ENCODE results near the gene HLCS. TPM values are rescaled to one million over a fixed set of nuclear protein-coding genes. Genes with fewer than 3 reads are reported as not detected.

Gene HLCS
- polyA plus RNA-seq, 4 donors, result 2.7 to 13.7 (median 4.9) TPM

GRCh38 chr21:36839735-36840134 is 126.7 kb downstream of the HLCS start:
- Histone ChIP-seq H3K27me3 (ENCODE audit: control insufficient read depth in 3 of 3, insufficient read depth in 3 of 3, low read length in 3 of 3) (no peaks in the 10 kb centered on the region), H3K4me1 (ENCODE audit: control insufficient read depth in 3 of 3, insufficient read depth in 2 of 3, low read depth in 1 of 3, low read length in 2 of 3) (no peaks in the 10 kb centered on the region), H3K36me3 (ENCODE audit: control insufficient read depth in 3 of 3, insufficient read depth in 2 of 3, low read depth in 1 of 3, low read length in 3 of 3) (no peaks in the 10 kb centered on the region), H3K9me3 (ENCODE audit: control insufficient read depth in 2 of 2, insufficient read depth in 1 of 2, low read depth in 1 of 2, low read length in 1 of 2) (no peaks in the 10 kb centered on the region), H3K4me3 (ENCODE audit: low read depth in 1 of 3, low read length in 3 of 3) (no peak overlapping the region), H3K27ac (ENCODE audit: low read depth in 1 of 3, low read length in 2 of 3) (no peak overlapping the region)
- DNase-seq (no peak), FAIRE-seq (no peak)
- WGBS, 3 donors, result 75 to 91% (median 88%) methylated on average over 3 of the region's 3 CpGs

DNA sequence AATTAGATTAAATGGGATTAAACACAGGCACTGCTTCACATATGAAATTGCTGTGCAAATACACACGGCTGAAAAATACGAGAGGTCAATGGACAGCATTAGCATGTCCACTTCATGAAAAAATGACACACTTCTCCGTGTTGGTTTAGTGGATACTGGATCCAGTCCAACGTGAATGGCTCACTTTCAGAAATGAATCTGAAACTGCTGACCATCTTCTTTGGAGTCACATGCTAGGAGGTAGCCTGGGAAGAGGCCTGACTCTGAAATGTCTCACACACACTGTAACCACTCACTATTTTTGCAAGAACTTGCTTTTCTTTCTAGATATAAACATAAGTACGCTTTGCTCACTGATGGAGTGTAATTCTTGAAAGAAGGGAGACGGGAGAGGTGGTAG is 127.3 kb downstream of the HLCS start:
- Histone ChIP-seq H3K4me1 (ENCODE audit: control insufficient read depth in 3 of 3, insufficient read depth in 2 of 3, low read depth in 1 of 3, low read length in 2 of 3) (no peaks in the 10 kb centered on the region), H3K9me3 (ENCODE audit: control insufficient read depth in 2 of 2, insufficient read depth in 1 of 2, low read depth in 1 of 2, low read length in 1 of 2) (no peaks in the 10 kb centered on the region), H3K36me3 (ENCODE audit: control insufficient read depth in 3 of 3, insufficient read depth in 2 of 3, low read depth in 1 of 3, low read length in 3 of 3) (no peaks in the 10 kb centered on the region), H3K27ac (ENCODE audit: low read depth in 1 of 3, low read length in 2 of 3) (peak overlapping the region in 1 of 3 donors; percentile 55), H3K4me3 (ENCODE audit: low read depth in 1 of 3, low read length in 3 of 3) (no peak overlapping the region), H3K27me3 (ENCODE audit: control insufficient read depth in 3 of 3, insufficient read depth in 3 of 3, low read length in 3 of 3) (no peaks in the 10 kb centered on the region)
- FAIRE-seq, result no peak
- 65 to 79% (median 74%) methylated on average over 6 of the region's 6 CpGs for WGBS, 3 donors
- DNase-seq, result peak in 1 of 2 donors; percentile 10

- no peak overlapping the region for H3K27ac ChIP-seq (ENCODE audit: low read depth in 1 of 3, low read length in 2 of 3)
- H3K4me1 ChIP-seq (ENCODE audit: control insufficient read depth in 3 of 3, insufficient read depth in 2 of 3, low read depth in 1 of 3, low read length in 2 of 3), result no peaks in the 10 kb centered on the region
- peak in 1 of 2 donors; percentile 45 for DNase-seq
- H3K9me3 ChIP-seq (ENCODE audit: control insufficient read depth in 2 of 2, insufficient read depth in 1 of 2, low read depth in 1 of 2, low read length in 1 of 2), result no peaks in the 10 kb centered on the region
- WGBS, 3 donors, result 7 to 25% (median 8%) methylated on average over 1 of the region's 1 CpG
- H3K36me3 ChIP-seq (ENCODE audit: control insufficient read depth in 3 of 3, insufficient read depth in 2 of 3, low read depth in 1 of 3, low read length in 3 of 3), result no peaks in the 10 kb centered on the region
- H3K27me3 ChIP-seq (ENCODE audit: control insufficient read depth in 3 of 3, insufficient read depth in 3 of 3, low read length in 3 of 3), result no peaks in the 10 kb centered on the region
- H3K4me3 ChIP-seq (ENCODE audit: low read depth in 1 of 3, low read length in 3 of 3), result no peak overlapping the region
- no peak for FAIRE-seq
Measured at GRCh38 chr21:36835383-36835795, 131.1 kb downstream of the HLCS start.

- no peak for FAIRE-seq
- Histone ChIP-seq H3K9me3 (ENCODE audit: control insufficient read depth in 2 of 2, insufficient read depth in 1 of 2, low read depth in 1 of 2, low read length in 1 of 2) (no peaks in the 10 kb centered on the region), H3K27me3 (ENCODE audit: control insufficient read depth in 3 of 3, insufficient read depth in 3 of 3, low read length in 3 of 3) (no peaks in the 10 kb centered on the region), H3K27ac (ENCODE audit: low read depth in 1 of 3, low read length in 2 of 3) (no peak overlapping the region), H3K4me1 (ENCODE audit: control insufficient read depth in 3 of 3, insufficient read depth in 2 of 3, low read depth in 1 of 3, low read length in 2 of 3) (no peaks in the 10 kb centered on the region), H3K4me3 (ENCODE audit: low read depth in 1 of 3, low read length in 3 of 3) (no peak overlapping the region), H3K36me3 (ENCODE audit: control insufficient read depth in 3 of 3, insufficient read depth in 2 of 3, low read depth in 1 of 3, low read length in 3 of 3) (no peaks in the 10 kb centered on the region)
- WGBS, 3 donors, result 94 to 100% (median 96%) methylated on average over 4 of the region's 4 CpGs
- DNase-seq, result no peak
Measured at GRCh38 chr21:36834192-36834591, 132.3 kb downstream of the HLCS start.

GRCh38 chr21:36830100-36830499 is 136.4 kb downstream of the HLCS start:
- no peaks in the 10 kb centered on the region for H3K4me1 ChIP-seq (ENCODE audit: control insufficient read depth in 3 of 3, insufficient read depth in 2 of 3, low read depth in 1 of 3, low read length in 2 of 3)
- H3K9me3 ChIP-seq (ENCODE audit: control insufficient read depth in 2 of 2, insufficient read depth in 1 of 2, low read depth in 1 of 2, low read length in 1 of 2), result no peaks in the 10 kb centered on the region
- 85 to 92% (median 87%) methylated on average over 8 of the region's 8 CpGs for WGBS, 3 donors
- FAIRE-seq (no peak), DNase-seq (peak in 1 of 2 donors; percentile 38)
- no peaks in the 10 kb centered on the region for H3K27me3 ChIP-seq (ENCODE audit: control insufficient read depth in 3 of 3, insufficient read depth in 3 of 3, low read length in 3 of 3)
- H3K36me3 ChIP-seq (ENCODE audit: control insufficient read depth in 3 of 3, insufficient read depth in 2 of 3, low read depth in 1 of 3, low read length in 3 of 3), result peaks cover 0 to 4% (median 0%) of the 10 kb centered on the region in 3 donors
- no peak overlapping the region for H3K4me3 ChIP-seq (ENCODE audit: low read depth in 1 of 3, low read length in 3 of 3)
- no peak overlapping the region for H3K27ac ChIP-seq (ENCODE audit: low read depth in 1 of 3, low read length in 2 of 3)

GRCh38 chr21:36828891-36829515 is 137.5 kb downstream of the HLCS start:
- no peak for FAIRE-seq
- 79 to 83% (median 81%) methylated on average over 4 of the region's 4 CpGs for WGBS, 3 donors
- Histone ChIP-seq H3K4me3 (ENCODE audit: low read depth in 1 of 3, low read length in 3 of 3) (no peak overlapping the region), H3K36me3 (ENCODE audit: control insufficient read depth in 3 of 3, insufficient read depth in 2 of 3, low read depth in 1 of 3, low read length in 3 of 3) (peaks cover 0 to 6% (median 0%) of the 10 kb centered on the region in 3 donors), H3K27me3 (ENCODE audit: control insufficient read depth in 3 of 3, insufficient read depth in 3 of 3, low read length in 3 of 3) (no peaks in the 10 kb centered on the region), H3K9me3 (ENCODE audit: control insufficient read depth in 2 of 2, insufficient read depth in 1 of 2, low read depth in 1 of 2, low read length in 1 of 2) (no peaks in the 10 kb centered on the region), H3K4me1 (ENCODE audit: control insufficient read depth in 3 of 3, insufficient read depth in 2 of 3, low read depth in 1 of 3, low read length in 2 of 3) (no peaks in the 10 kb centered on the region), H3K27ac (ENCODE audit: low read depth in 1 of 3, low read length in 2 of 3) (no peak overlapping the region)
- DNase-seq, result no peak

DNA sequence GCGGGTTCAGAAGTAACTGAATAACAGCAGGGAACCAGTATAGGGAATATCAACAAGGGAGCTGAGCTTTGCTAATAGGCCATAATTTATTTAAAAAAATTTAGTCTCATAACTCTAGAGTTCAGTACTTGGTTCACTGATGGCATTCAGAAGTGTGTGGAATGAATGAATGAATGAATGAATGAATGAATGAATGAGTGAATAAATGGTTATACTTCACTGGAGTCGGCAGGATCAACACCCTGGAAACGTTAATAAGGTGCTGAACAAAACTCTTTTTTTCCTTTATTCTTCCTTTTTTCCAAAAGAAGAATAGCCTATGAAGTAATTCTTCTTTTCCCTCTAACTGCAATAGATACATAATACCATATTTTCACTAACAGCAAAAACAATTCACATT is 138.3 kb downstream of the HLCS start:
- no peak for FAIRE-seq
- DNase-seq, result no peak
- Histone ChIP-seq H3K4me3 (ENCODE audit: low read depth in 1 of 3, low read length in 3 of 3) (no peak overlapping the region), H3K9me3 (ENCODE audit: control insufficient read depth in 2 of 2, insufficient read depth in 1 of 2, low read depth in 1 of 2, low read length in 1 of 2) (no peaks in the 10 kb centered on the region), H3K27me3 (ENCODE audit: control insufficient read depth in 3 of 3, insufficient read depth in 3 of 3, low read length in 3 of 3) (no peaks in the 10 kb centered on the region), H3K4me1 (ENCODE audit: control insufficient read depth in 3 of 3, insufficient read depth in 2 of 3, low read depth in 1 of 3, low read length in 2 of 3) (no peaks in the 10 kb centered on the region), H3K27ac (ENCODE audit: low read depth in 1 of 3, low read length in 2 of 3) (no peak overlapping the region), H3K36me3 (ENCODE audit: control insufficient read depth in 3 of 3, insufficient read depth in 2 of 3, low read depth in 1 of 3, low read length in 3 of 3) (peaks cover 0 to 6% (median 0%) of the 10 kb centered on the region in 3 donors)
- WGBS, 3 donors, result 86 to 91% (median 90%) methylated on average over 3 of the region's 3 CpGs

- peaks cover 0 to 11% (median 0%) of the 10 kb centered on the region in 3 donors for H3K36me3 ChIP-seq (ENCODE audit: control insufficient read depth in 3 of 3, insufficient read depth in 2 of 3, low read depth in 1 of 3, low read length in 3 of 3)
- no peaks in the 10 kb centered on the region for H3K27me3 ChIP-seq (ENCODE audit: control insufficient read depth in 3 of 3, insufficient read depth in 3 of 3, low read length in 3 of 3)
- no peaks in the 10 kb centered on the region for H3K4me1 ChIP-seq (ENCODE audit: control insufficient read depth in 3 of 3, insufficient read depth in 2 of 3, low read depth in 1 of 3, low read length in 2 of 3)
- no peak overlapping the region for H3K4me3 ChIP-seq (ENCODE audit: low read depth in 1 of 3, low read length in 3 of 3)
- DNase-seq (no peak), FAIRE-seq (no peak)
- H3K9me3 ChIP-seq (ENCODE audit: control insufficient read depth in 2 of 2, insufficient read depth in 1 of 2, low read depth in 1 of 2, low read length in 1 of 2), result no peaks in the 10 kb centered on the region
- 84 to 94% (median 94%) methylated on average over 5 of the region's 5 CpGs for WGBS, 3 donors
- H3K27ac ChIP-seq (ENCODE audit: low read depth in 1 of 3, low read length in 2 of 3), result no peak overlapping the region
Measured at GRCh38 chr21:36825658-36826057, 140.8 kb downstream of the HLCS start.

- Histone ChIP-seq H3K4me1 (ENCODE audit: control insufficient read depth in 3 of 3, insufficient read depth in 2 of 3, low read depth in 1 of 3, low read length in 2 of 3) (no peaks in the 10 kb centered on the region), H3K27me3 (ENCODE audit: control insufficient read depth in 3 of 3, insufficient read depth in 3 of 3, low read length in 3 of 3) (no peaks in the 10 kb centered on the region), H3K4me3 (ENCODE audit: low read depth in 1 of 3, low read length in 3 of 3) (no peak overlapping the region), H3K27ac (ENCODE audit: low read depth in 1 of 3, low read length in 2 of 3) (no peak overlapping the region), H3K9me3 (ENCODE audit: control insufficient read depth in 2 of 2, insufficient read depth in 1 of 2, low read depth in 1 of 2, low read length in 1 of 2) (no peaks in the 10 kb centered on the region), H3K36me3 (ENCODE audit: control insufficient read depth in 3 of 3, insufficient read depth in 2 of 3, low read depth in 1 of 3, low read length in 3 of 3) (peaks cover 0 to 18% (median 0%) of the 10 kb centered on the region in 3 donors)
- no peak for DNase-seq
- FAIRE-seq, result no peak
- WGBS, 3 donors, result 68 to 87% (median 85%) methylated on average over 7 of the region's 7 CpGs
Measured at GRCh38 chr21:36821032-36821299, 145.5 kb downstream of the HLCS start.
